B cell (primary cell): ENCODE data around the gene TMEM154. TPM values are rescaled to one million over a fixed set of nuclear protein-coding genes. Genes with fewer than 3 reads are reported as not detected.

Experiments used
- ATAC-seq: fragments of 200-7000 bp; cut with Tn5 transposase; one replicate; pipeline ENCODE4 v1.10.0; 2021; ENCODE audit warnings: low read depth, mild to moderate bottlenecking, moderate number of reproducible peaks, moderate library complexity
- CTCF ChIA-PET: fragments of 350-600 bp; sonication (Branson Sonifier 250); formaldehyde crosslinking; loops from one replicate; lab custom pipeline; 2021; ENCODE audit warnings: antibody characterized with exemption, inconsistent platforms; lab: Charles Lee
- POLR2A ChIA-PET: fragments of 350-600 bp; sonication (Branson Sonifier 250); formaldehyde crosslinking; loops from one replicate; lab custom pipeline; 2021; ENCODE audit warnings: antibody characterized with exemption; lab: Charles Lee
- DNase-seq: peaks from one replicate; pipeline ENCODE4 v3.0.0; 2013
- H2AFZ ChIP-seq: 2 replicates; pipeline ENCODE4 v1.6.1; 2012; ENCODE audit warnings: mild to moderate bottlenecking, low read depth, low read length; ENCODE audit not compliant: insufficient read depth, poor library complexity, severe bottlenecking
- H3K27ac ChIP-seq, 2 donors: 1 replicate in 1 of 2; 2 replicates in 1 of 2; pipeline ENCODE4 v1.5.1; 2012 to 2013; ENCODE audit warnings: low read length in 2 of 2, mild to moderate bottlenecking in 2 of 2, moderate library complexity in 1 of 2
- H3K27me3 ChIP-seq, 4 experiments: fragments of 200-600 bp in 1 of 4; sonication (generic) in 1 of 4; replicated peaks in 1 of 4; 1 replicate in 2 of 4; 2 replicates in 2 of 4; pipeline versions ENCODE4 v1.6.1 to v1.7.0; 2013 to 2016; ENCODE audit warnings: low read length in 3 of 4, mild to moderate bottlenecking in 2 of 4, mixed read lengths in 1 of 4, moderate library complexity in 1 of 4; ENCODE audit not compliant: insufficient read depth in 4 of 4, control insufficient read depth in 3 of 4; ENCODE audit errors: control extremely low read depth in 1 of 4
- H3K36me3 ChIP-seq, 2 experiments: replicated peaks in 1 of 2; 1 replicate in 1 of 2; 2 replicates in 1 of 2; pipeline versions ENCODE4 v1.6.1 to v1.7.1; 2013; ENCODE audit warnings: low read length in 1 of 2; ENCODE audit not compliant: insufficient read depth in 2 of 2, control insufficient read depth in 1 of 2; ENCODE audit errors: control extremely low read depth in 1 of 2, extremely low read depth in 1 of 2
- H3K4me1 ChIP-seq, 2 donors: fragments of 200-600 bp in 1 of 2; sonication (generic) in 1 of 2; 1 replicate in 1 of 2; 2 replicates in 1 of 2; pipeline versions ENCODE4 v1.5.1 to v1.6.1; 2013 to 2017; ENCODE audit warnings: low read length in 2 of 2; ENCODE audit not compliant: control insufficient read depth in 2 of 2, insufficient read depth in 2 of 2
- H3K4me2 ChIP-seq: replicated peaks from 2 replicates; pipeline ENCODE3; 2012; ENCODE audit warnings: mild to moderate bottlenecking, low read depth, low read length; ENCODE audit not compliant: poor library complexity, severe bottlenecking
- H3K4me3 ChIP-seq, 5 experiments: fragments of 200-600 bp in 1 of 5; sonication (generic) in 1 of 5; 1 replicate in 3 of 5; 2 replicates in 2 of 5; pipeline versions ENCODE4 v1.5.1 to v1.7.0; 2011 to 2016; ENCODE audit warnings: low read length in 4 of 5, mild to moderate bottlenecking in 4 of 5, low read depth in 2 of 5, control low read depth in 1 of 5, moderate library complexity in 1 of 5; ENCODE audit not compliant: insufficient read depth in 1 of 5; ENCODE audit errors: control extremely low read depth in 1 of 5, extremely low read depth in 1 of 5
- H3K79me2 ChIP-seq: fragments of 200-600 bp; sonication (generic); one replicate; pipeline ENCODE4 v1.6.0; 2016; ENCODE audit warnings: low read length; ENCODE audit not compliant: control insufficient read depth, insufficient read depth
- H3K9ac ChIP-seq: fragments of 200-600 bp; sonication (generic); 2 replicates; pipeline ENCODE4 v1.6.1; 2017; ENCODE audit warnings: mild to moderate bottlenecking, low read length, moderate library complexity
- H3K9me3 ChIP-seq, 3 donors: one replicate each; pipeline versions ENCODE4 v1.6.1 to v1.7.1; 2013; ENCODE audit warnings: low read length in 2 of 3; ENCODE audit not compliant: control insufficient read depth in 2 of 3, insufficient read depth in 1 of 3; ENCODE audit errors: control extremely low read depth in 1 of 3
- H4K20me1 ChIP-seq: 2 replicates; pipeline ENCODE4 v1.6.0; 2012; ENCODE audit warnings: mild to moderate bottlenecking, low read length; ENCODE audit not compliant: insufficient read depth, control insufficient read depth, poor library complexity, severe bottlenecking
- H3K27ac Mint-ChIP-seq: one replicate; pipeline ENCODE4 v1.8.0; 2021; ENCODE audit warnings: mixed read lengths
- H3K27me3 Mint-ChIP-seq: one replicate; pipeline ENCODE4 v1.8.0; 2021; ENCODE audit warnings: mixed read lengths
- H3K4me1 Mint-ChIP-seq: one replicate; pipeline ENCODE4 v1.8.0; 2021; ENCODE audit warnings: mixed read lengths
- H3K4me3 Mint-ChIP-seq: one replicate; pipeline ENCODE4 v1.8.0; 2021; ENCODE audit warnings: mixed read lengths
- H3K9me3 Mint-ChIP-seq: one replicate; pipeline ENCODE4 v1.8.0; 2022; ENCODE audit warnings: mixed read lengths; ENCODE audit not compliant: insufficient read depth
- EZH2 ChIP-seq: IDR thresholded peaks from 2 replicates; pipeline ENCODE4 v1.6.1; 2012; ENCODE audit warnings: borderline replicate concordance, low read depth, mild to moderate bottlenecking, moderate library complexity, low read length; ENCODE audit not compliant: insufficient read depth, poor library complexity, severe bottlenecking
- WGBS: methylation state at CpG from one replicate; pipeline ENCODE4 v1.1.5; 2013; ENCODE audit warnings: missing lambda C conversion rate; ENCODE audit not compliant: insufficient coverage; 5-methylcytosine and 5-hydroxymethylcytosine counted together
- intact Hi-C: fragments of 100-400 bp; cut with micrococcal nuclease; formaldehyde crosslinking; loops from one replicate; pipeline ENCODE4 v1.10.0; 2022
- polyA plus RNA-seq: library from polyadenylated mRNA; depleted of rRNA; stranded (reverse); fragments of >200 nt; gene quantifications from 2 replicates; pipeline ENCODE4 v1.2.3, GENCODE V29; 2012
- total RNA-seq, 2 donors: library from RNA; stranded (reverse); fragments of 120-200 nt in 1 of 2; gene quantifications; 1 replicate in 1 of 2; 2 replicates in 1 of 2; pipeline versions ENCODE4 v1.2.3 to v1.2.4, GENCODE V29; 2013 to 2022
- TF ChIP-seq, protein P1 (sequence below): fragments of 200-600 bp; IDR thresholded peaks from one replicate; pipeline ENCODE4 v1.8.0; 2022; ENCODE audit warnings: antibody characterized with exemption, mild to moderate bottlenecking

The TMEM154 gene
- total and polyA plus RNA-seq, 2 donors (not counting 1 experiment from before 2014, with no cell fraction given), result 20.1 to 99.1 TPM

DNA sequence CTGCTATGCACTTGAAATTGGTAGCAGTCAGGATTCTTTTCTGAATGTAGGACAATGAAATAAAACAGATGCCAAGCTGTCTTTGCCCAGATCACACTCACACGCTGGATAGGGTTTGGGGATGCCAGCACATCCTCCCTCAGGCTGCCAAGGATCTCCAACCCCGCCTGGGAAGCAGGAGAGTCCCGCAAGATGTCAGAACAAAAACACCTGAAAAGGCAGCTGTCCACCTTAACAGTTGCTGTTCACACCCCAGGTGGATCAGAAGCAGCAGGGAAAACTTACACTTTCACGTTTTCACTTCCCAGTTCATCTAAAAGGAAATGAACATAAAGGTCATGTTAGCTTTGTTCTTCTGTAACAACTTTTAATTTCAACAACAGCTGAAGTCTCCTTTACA lies 35.7 kb downstream of the TMEM154 start:
- H3K4me3 ChIP-seq, result peak overlapping the region in 1 of 5 experiments; percentile 9
- H3K4me1 Mint-ChIP-seq, result peaks cover 74% of the 10 kb centered on the region
- TF ChIP-seq, protein P1, sequence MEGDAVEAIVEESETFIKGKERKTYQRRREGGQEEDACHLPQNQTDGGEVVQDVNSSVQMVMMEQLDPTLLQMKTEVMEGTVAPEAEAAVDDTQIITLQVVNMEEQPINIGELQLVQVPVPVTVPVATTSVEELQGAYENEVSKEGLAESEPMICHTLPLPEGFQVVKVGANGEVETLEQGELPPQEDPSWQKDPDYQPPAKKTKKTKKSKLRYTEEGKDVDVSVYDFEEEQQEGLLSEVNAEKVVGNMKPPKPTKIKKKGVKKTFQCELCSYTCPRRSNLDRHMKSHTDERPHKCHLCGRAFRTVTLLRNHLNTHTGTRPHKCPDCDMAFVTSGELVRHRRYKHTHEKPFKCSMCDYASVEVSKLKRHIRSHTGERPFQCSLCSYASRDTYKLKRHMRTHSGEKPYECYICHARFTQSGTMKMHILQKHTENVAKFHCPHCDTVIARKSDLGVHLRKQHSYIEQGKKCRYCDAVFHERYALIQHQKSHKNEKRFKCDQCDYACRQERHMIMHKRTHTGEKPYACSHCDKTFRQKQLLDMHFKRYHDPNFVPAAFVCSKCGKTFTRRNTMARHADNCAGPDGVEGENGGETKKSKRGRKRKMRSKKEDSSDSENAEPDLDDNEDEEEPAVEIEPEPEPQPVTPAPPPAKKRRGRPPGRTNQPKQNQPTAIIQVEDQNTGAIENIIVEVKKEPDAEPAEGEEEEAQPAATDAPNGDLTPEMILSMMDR, result no peak
- TF ChIP-seq EZH2, result no peak
- H3K9me3 Mint-ChIP-seq, result no peaks in the 10 kb centered on the region
- POLR2A ChIA-PET, result interaction anchor here (0.6 to 1.6 kb wide), 10 partner anchors 11 to 135 kb away, joined by 3 to 11 read pairs (median 4); partner anchors contain the start of genes ARFIP1, FBXW7, TIGD4 and TMEM154
- peak; percentile 29 for DNase-seq
- H3K27me3 Mint-ChIP-seq, result no peaks in the 10 kb centered on the region
- peak overlapping the region; percentile 58 for H3K4me2 ChIP-seq
- H2AFZ ChIP-seq, result peak overlapping the region; percentile 40
- H3K27me3 ChIP-seq, result no peaks in the 10 kb centered on the region
- H3K79me2 ChIP-seq, result peaks cover 19% of the 10 kb centered on the region
- H3K27ac Mint-ChIP-seq, result peak overlapping the region; percentile 98
- ATAC-seq, result no peak
- CTCF ChIA-PET, result interaction anchor here (0.6 to 11.7 kb wide), 10 partner anchors 11 to 185 kb away, joined by 3 to 199 read pairs (median 4); partner anchors contain the start of gene TMEM154
- peaks cover 8 to 58% of the 10 kb centered on the region in 2 experiments for H3K36me3 ChIP-seq
- WGBS, result 70% methylated on average over 3 of the region's 4 CpGs
- H4K20me1 ChIP-seq, result no peaks in the 10 kb centered on the region
- intact Hi-C loops, result loop anchor here (5.0 kb wide), 2 partner anchors 87 to 133 kb away; partner anchors contain the start of genes ARFIP1 and TIGD4
- peak overlapping the region; percentile 79 for H3K4me3 Mint-ChIP-seq
- H3K27ac ChIP-seq, result peak overlapping the region; percentile 75 to 88
- H3K4me1 ChIP-seq, result peaks cover 36 to 58% of the 10 kb centered on the region in 2 donors
- peak overlapping the region; percentile 11 for H3K9ac ChIP-seq
- peaks cover 0 to 9% (median 3%) of the 10 kb centered on the region in 3 donors for H3K9me3 ChIP-seq
